Stimulated activated naive CD4-positive, alpha-beta T cell treated with Interleukin-2 at 50 U/mL for 16 hours (primary cell): ENCODE data around the gene CATSPERZ.
A peak's percentile ranks its signal among the peaks of the same experiment; 100 is the strongest.

Source experiments
- DNase-seq: peaks from one replicate; lab custom pipeline; 2025; lab: John Stamatoyannopoulos, UW

The CATSPERZ gene

GRCh38 chr11:64264371-64264852 is 35.7 kb upstream of the CATSPERZ start:
- no peak for DNase-seq

- DNase-seq = no peak
These were observed 34.7 kb upstream of the CATSPERZ start for GRCh38 chr11:64265176-64266160.

GRCh38 chr11:64266339-64266738 is 33.8 kb upstream of the CATSPERZ start:
- DNase-seq = no peak

- DNase-seq = no peak
These were observed 32.8 kb upstream of the CATSPERZ start for GRCh38 chr11:64267207-64267945.

- no peak for DNase-seq
These were observed 31.9 kb upstream of the CATSPERZ start for GRCh38 chr11:64268025-64268892.

- peak; percentile 28 for DNase-seq
These were observed 31.1 kb upstream of the CATSPERZ start for GRCh38 chr11:64268893-64269539.

GRCh38 chr11:64269540-64270220 is 30.5 kb upstream of the CATSPERZ start:
- DNase-seq = peak; percentile 98

- no peak for DNase-seq
These were observed 24.9 kb upstream of the CATSPERZ start for GRCh38 chr11:64275031-64275800.

GRCh38 chr11:64275841-64276240 is 24.3 kb upstream of the CATSPERZ start:
- DNase-seq = no peak

- DNase-seq = no peak
These were observed 23.3 kb upstream of the CATSPERZ start for GRCh38 chr11:64276653-64277431.

GRCh38 chr11:64278576-64279190 is 21.5 kb upstream of the CATSPERZ start:
- no peak for DNase-seq

GRCh38 chr11:64281957-64282770 is 18.0 kb upstream of the CATSPERZ start:
- no peak for DNase-seq

GRCh38 chr11:64283092-64283491 is 17.1 kb upstream of the CATSPERZ start:
- DNase-seq = no peak

- DNase-seq = peak; percentile 89
These were observed 15.9 kb upstream of the CATSPERZ start, which contains the start of gene BAD for GRCh38 chr11:64284048-64284961. Gene BAD (minus strand): TSS chr11:64284665. CDS start chr11:64284368, 297 bp downstream.

- peak; percentile 85 for DNase-seq
These were observed 14.9 kb upstream of the CATSPERZ start, which contains the start of gene GPR137 for GRCh38 chr11:64284962-64285884. Gene GPR137 (plus strand): TSS chr11:64285848. CDS start chr11:64286525, 677 bp downstream.
